ENCODE data around the gene SCP2D1.

SCP2D1 gene

DNA sequence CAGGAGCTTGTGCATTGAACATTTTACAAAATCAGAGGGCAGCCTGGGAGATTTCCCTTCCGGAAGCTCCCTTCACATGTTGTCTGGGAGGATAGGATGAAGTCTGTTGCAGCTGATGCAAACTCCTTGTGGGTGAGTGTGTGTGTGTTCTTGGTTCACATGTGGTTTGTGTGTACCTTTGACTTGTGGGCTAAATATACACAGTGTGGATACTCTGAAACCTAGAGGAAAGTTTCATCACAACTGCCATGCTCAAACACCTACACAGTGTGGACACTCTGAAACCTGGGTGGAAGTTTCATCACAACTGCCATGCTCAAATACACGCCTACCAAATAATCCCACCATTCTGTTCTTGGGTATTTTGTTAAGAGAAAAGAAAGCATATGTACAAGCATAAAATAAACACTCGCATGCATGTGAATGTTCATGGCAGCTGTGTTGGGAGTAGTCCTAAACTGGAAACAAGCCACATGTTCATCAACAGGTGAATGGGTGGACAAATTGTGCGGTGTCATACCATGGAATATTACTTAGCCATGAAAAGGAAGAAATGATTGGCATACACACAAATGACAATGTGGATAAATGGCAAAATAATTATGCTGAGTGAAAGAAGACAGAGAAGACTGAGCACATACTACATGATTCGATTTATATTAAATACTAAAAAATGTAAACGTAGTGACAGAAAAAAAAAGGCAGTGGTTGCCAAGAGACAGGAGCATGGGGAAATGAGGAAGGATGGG, 1.8 kb downstream of the SCP2D1 start:
- DNase-seq (ENCODE audit: low spot score), result no peak

DNA sequence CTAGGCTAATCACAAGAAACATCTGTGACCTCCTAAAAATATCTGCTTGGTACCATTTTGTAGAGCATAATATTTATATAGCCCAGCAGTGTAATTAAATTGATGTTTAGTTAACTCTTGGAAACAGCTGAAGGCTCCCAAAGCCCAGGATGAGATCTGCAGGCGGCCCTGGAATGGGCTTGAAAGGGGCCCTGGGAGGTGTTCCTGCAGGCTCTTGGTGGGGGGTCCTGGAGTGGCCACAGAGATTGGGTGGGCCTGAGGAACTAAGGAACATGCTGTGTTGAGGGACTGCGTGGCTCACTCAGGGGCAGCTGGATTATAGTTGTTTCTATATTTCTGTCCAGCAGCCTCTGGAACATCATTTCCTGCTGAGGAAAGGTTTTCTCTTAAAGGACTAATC, 9.2 kb downstream of the SCP2D1 start:
- DNase-seq (ENCODE audit: low spot score), result no peak

DNA sequence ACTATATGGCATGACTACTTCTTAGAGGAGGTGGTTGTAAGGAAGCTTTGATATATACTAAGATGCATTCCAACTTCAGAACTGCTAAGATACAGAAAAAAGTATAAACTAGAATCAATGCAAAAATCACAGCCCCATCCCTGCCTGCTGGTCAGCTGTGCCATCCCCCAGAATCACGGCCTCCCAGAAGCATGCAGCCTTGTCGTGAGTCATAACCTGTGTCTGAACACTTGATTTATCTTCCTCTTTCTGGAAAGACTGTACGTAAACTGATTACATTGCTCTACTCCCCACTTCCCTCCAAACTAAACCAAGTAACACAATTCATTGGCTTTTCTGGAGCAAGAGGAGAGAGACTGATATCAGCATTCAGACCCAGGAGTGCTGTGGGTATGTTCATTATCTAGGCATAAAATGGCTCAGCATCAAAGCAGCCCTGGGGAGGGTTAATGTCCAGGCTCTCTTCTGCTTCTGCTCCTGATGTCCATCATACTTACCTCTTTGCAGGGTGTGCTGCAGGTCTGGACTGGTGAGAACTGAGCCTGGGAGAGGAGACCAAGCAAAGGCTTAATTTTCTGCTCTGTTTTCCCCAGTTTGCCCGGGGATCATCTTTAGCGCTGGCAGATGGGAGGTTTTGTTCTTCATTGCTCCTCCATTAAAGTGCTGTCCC, 18.4 kb downstream of the SCP2D1 start:
- peak; percentile 33 for DNase-seq (ENCODE audit: low spot score)

DNA sequence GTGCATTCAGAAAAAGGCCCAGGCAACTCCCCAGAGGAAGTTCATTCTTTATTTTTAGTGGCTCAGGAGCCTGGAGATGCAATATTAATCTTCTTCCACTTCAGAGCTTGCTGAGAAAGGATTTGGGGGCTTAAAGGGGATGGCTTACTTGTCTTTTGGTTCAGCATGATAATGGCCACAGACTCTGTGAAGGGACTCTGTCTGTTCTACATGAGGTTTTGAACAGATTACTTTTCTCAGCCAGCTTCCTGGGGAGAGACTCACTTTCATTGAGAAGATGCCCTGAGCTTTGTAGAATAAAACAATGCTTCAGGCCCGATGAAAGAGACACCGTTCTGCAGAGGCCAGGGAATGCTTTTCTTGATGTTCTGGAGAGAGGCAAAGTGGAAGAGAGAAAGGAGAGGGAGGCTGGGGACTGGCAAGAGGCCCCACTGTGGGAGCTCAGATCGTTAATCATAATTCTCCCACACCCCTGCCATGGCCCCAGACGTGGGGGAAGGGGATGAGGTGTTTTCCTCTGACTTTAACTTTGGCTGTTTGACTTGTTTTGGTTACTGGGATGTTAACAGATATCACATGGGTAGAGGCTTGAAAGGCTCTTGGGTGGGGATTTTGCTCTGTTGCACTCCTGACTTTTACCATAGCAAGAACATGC, 19.1 kb downstream of the SCP2D1 start:
- no peak for DNase-seq (ENCODE audit: low spot score)

DNA sequence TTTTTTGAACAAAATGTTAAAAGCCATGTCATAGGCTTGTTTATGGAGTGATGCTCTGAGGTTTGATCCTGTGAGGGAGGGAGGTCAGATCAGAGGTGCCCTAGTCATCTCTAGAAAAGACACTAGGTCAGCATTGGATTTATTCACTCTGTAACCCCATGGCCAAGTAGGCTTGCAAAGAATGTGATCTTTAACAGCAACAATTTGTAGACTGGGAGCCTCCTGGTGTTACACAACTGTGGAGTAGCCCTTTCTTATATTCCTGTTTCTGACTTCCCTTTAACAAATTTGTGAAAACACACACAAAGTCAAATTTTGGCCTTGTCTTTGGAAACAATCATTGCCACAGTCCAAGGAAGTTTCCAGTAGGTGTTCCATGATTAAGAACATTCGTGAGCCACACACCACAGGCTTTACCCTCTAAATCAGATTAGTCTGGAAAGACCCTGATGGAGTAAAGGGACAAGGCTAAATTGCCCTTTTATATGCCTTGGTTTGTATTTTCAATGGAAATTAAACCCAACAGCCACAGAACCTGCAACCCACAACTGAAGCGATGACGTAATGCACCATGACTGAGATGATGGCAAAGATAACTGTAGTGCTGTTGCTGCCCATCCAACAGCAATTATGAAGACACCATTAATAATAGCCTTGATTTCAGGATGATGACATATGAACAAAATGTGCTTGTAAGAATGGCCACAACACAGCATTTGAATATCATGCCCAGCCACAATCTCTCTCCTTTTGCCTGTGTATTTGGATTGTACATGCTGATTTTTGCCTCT, 22.1 kb downstream of the SCP2D1 start:
- no peak for DNase-seq (ENCODE audit: low spot score)

DNA sequence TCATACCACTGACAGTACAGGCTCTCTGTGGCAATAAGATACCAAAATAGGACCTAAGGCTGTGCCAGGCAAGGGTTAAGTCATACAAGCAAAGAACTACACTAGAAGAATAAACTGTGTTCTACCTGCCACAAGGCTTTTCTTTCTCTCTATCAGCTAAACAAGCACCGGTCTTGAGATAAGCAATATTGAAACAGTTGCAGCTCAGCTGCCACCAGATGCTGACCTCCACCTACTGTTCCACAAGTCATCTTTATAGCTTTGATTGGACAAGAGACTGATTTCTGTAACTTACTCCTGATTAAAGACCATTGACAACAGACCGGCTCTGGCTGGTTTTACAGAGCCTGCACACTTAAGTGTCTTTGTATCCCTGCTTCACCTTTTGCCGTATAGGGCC, 24.1 kb downstream of the SCP2D1 start:
- DNase-seq (ENCODE audit: low spot score), result no peak

DNA sequence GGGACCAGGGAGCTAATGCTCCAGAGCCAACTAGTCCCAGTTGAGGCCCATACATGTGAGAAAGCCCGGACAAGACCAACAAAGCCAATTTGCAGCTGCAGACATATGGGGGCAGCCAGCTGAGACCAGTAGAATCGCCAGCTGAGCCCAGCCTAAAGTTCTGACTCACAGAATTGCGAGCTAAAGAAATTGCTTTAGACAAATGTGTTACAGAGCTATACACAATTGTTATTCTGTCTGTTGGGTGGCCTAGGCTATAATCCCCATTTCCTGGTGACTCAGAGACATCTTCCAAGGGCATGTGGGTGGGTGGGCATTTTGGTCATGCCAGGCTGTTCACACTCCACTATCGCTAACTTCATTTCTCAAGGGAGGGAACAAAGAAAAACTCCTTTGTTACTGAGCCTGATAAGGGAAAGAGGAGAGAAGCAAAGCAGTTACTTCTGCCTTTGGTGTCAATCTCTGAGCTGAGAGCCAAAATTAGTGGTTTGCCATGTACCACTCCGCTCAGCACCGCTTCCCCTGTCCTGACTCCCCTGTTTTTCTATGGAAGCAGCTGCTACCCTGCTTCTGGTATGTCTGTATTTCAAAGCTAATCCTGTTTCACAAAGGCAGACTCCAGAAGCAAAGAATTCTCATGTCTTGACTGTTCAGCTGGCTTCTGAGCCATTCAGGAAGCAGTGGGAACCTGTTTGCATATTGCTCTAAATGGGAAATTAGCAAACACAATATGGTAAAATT, 26.1 kb downstream of the SCP2D1 start:
- no peak for DNase-seq (ENCODE audit: low spot score)

DNA sequence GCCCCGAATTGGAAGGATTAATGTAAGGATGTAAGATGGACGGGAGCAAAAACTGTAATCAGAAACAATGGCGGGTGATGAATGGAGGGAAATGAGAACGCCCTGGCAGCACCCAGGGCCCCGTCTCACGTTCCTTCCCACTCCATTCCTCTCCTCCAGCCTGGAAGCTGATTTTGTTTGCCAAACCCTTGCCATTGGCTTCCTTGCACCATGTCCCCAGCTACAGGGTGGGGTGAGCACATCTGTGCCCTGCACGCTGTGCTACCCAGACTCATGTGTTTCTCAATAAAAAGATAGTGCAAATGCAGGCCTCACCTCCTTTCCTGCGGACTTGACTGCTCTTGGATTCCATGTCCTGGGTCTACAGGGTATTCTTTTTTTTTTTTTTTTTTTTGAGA, 26.7 kb downstream of the SCP2D1 start:
- DNase-seq (ENCODE audit: low spot score), result no peak

DNA sequence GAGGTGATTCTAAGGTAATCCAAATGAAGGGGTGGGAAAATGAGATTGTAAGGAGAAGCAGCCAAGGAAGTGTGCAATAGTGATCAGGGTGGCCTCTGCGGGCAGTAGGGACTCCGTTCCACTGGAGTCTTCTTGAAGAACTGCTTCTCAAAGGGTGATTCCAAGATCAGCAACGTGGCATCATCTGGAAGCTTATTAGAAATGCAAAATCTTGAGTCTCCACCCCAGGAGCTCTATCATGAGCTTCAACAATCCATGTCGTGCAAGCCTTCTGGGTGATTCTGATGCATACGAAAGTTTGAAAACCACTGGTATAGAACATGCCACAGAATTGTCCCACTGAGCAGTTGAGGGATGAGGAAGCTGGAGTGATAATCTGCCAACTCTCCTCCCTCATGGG, 31.4 kb downstream of the SCP2D1 start:
- DNase-seq (ENCODE audit: low spot score), result no peak

DNA sequence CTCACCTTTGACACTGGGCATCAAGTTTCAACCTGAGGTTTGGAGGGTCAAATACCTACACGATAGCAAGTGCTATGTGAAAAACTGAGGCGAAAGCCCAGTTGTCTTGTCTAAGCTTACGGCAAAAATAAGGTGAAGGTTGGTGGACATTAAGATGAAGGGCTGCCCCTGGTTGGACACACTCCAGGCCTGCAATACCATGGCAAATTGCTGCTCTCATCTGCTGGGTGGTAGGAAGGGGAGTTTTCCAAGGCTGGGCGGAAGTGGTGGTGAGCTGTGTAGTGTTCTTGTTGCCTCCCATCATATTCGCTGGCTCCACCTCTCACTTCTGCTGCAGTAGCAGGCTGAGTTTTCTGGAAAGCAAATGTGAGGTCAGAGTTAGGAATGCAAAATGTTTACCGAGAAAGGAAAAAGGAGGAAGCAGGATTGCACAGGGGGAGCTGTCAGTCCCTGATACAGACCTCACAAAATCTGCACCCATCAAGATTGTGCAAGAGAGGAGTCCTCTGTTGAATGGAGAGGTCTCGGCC, 33.7 kb downstream of the SCP2D1 start:
- DNase-seq (ENCODE audit: low spot score), result no peak

DNA sequence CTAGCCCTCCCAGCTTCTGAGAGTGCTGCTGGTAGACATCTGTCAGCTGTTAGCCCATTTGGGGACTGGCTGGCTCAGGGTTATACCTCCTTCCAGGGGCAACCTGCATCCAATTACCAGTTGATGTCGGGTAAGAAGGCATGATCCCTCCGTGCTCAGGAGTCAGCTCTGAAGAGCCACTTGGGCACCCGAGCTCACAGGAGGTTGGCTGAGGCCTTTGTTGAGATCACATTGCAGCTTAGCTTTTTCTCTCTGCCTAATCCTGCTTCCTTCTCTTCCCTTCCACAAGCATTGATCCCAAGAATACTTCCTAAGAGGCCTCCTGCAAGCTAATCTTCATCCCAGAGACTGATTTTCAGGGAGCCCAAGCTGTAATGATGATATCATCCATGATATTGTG, 35.5 kb downstream of the SCP2D1 start:
- no peak for DNase-seq (ENCODE audit: low spot score)

DNA sequence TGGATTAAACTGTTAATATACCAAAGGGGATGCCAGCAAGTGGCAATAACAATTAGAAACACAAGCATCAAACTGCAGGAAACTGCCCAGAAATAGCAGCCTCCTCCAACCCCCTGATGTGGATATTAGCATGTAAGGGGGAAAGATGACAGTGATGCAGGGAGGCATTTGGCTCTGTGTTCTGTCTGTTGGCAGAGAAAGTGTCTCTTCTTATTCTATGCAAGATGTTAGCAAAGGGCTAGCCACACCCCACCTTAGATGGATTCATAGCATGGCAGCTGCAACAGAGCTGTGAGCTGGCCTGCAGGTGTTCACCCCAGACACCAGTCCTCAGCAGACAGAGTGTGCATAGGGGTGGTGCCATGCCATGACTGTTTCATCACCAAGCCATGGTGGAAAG, 38.0 kb downstream of the SCP2D1 start:
- no peak for DNase-seq (ENCODE audit: low spot score)

DNA sequence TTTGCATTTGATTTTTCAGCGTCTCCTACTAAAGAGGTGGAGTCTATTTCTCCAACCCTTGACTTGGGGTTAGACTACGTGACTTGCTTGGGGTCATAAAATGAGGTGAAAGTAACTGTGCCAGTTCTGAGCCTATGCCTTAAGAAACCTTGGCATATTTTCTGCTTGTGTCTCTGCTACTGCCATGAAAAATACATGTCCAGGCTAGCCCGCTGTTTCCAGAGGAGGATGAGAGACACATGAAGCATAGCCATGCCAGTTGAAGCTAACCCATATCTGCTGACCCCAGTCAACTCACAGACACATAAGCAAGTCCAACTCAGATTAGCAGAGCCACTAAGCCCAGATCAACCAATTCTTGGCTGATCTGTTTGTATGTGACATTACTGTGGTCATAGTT, 38.7 kb downstream of the SCP2D1 start:
- DNase-seq (ENCODE audit: low spot score), result no peak

DNA sequence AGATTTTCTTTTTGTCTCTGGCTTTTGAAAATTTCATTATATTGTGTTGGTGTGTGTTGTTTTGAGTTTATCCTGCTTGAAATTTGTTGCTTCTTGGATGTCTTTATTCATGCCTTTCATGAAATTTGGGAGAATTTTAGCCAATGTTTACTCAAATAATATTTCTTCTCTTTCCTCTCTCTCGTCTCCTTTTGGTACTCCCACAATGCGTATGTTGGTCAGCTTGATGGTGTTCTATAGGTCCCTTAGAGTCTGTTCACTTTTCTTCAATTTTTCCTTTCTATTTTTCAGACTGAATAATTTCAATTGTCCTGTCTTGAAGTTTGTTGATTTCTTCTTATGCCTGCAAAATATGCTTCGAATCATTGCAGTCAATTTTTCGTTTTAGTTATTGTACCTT, 39.6 kb downstream of the SCP2D1 start:
- DNase-seq (ENCODE audit: low spot score), result no peak

DNA sequence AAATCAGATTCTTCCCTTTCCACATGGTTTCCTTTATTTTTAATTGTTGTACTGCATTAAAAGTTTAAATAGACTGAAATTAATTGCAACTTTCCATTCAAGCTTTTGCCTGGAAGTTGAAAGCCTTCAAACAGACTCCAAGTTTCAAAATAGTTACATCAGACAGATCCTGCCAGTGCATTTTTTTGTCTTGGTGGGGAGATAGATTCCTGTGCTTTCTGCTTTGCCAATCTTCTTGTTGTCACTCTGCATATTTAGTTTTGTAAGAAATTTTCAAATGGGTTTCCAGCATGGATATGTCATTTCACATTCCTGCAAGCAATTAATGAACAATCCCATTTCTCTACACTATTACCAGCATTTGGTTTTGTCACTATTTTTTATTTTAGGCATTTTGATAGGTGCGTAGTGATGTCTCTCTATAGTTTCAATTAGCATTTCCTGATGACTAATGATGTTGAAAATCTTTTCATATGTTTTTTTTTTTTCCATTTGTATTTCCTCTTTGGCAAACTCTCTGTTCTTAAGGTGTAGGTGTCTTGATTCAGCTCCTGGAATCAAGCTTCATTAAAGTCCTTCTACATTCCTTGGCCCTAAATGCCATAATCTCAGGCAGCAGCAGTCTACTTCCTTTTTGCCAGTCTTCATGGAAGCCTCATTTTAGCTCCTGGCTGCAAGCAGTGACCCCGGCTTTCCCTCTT, 40.5 kb downstream of the SCP2D1 start:
- DNase-seq (ENCODE audit: low spot score), result no peak

DNA sequence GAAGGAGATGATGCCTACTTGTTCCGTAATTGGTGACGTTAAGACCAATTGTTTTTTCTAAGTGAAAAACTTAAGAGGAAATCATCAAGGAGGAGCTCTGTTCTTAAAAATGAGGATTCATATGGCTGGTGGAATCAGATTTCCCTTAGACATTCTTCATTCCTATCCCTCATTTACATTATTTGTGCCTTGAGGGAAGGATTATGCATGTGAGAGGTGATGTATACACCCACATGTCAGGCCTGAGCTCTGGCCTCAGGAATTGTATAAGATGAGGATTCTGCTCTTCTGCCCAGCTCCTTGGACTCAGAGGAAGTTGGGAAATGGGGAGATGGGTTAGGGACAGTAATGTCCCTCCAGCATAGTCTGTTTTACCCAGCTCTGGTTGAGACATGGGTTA, 42.3 kb downstream of the SCP2D1 start:
- no peak for DNase-seq (ENCODE audit: low spot score)

DNA sequence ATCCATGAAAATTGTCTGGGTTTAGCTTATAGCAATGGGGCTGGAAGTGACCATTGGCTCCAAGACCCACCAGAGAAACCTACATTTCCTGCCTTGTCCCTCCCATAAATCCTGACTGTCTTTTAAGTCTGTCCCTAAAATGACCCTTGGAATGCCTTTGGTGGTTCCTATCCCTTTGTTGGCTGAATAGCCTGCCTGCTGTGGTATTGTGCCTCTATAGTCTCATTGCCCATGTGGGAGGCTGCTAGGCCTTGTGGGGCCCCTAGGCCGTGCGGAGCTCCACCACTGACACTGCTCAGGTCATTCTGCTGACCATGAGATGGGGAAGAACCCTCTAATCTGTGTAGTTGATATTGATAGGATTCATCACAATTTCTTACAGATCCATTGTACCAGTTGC, 43.3 kb downstream of the SCP2D1 start:
- no peak for DNase-seq (ENCODE audit: low spot score)

DNA sequence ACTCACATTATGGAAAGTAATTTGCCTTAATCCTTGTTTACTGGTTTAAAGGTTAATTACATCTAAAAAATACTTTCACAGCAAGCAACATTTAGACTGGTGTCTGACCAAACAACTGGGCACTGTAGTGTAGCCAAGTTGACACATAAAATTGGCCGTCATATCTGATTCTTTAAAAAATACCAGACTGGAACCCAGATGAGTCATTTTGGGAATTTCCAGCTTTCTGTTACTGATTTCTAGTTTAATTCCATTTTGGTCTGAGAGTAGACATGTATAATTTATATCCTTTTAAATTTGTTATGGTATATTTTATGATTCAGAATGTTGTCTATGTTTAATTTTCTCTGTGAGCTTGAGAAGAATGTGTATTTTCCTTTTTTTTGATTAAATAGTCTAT, 44.1 kb downstream of the SCP2D1 start:
- peak; percentile 42 for DNase-seq (ENCODE audit: low spot score)

DNA sequence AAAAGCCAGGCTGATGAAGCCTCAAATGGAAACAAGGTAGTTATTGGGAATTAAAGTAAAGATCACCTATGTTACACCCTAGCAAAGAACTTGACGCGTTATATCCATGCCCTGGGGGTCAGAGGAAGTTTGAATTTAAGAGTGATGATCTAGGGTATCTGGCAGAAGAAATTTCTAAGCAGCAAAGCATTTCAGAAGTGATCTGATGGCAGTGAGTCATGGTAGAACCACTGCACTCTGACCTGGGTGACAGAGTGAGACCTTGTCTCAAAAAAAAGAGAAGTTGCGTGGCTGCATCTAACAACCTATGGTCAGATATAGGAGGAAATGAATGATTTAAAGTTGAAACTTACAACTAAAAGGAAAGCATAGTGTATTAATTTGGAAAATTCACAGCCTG, 45.2 kb downstream of the SCP2D1 start:
- DNase-seq (ENCODE audit: low spot score), result no peak

Measured in GM03348 (cell line).